Germinal center (tissue), 1 donor: ENCODE measurements around the gene ATXN2L.
A peak's percentile ranks its signal among the peaks of the same experiment; 100 is the strongest.
"Not testable (repeated sequence)": the region's sequence is repeated elsewhere in the genome, so short reads cannot be mapped to it uniquely, and the experiment has no call there.

Experiments
- DNase-seq: peaks from one replicate; pipeline ENCODE4 v3.0.0; 2012; ENCODE audit warnings: mixed read lengths, low spot score

The ATXN2L gene

DNA sequence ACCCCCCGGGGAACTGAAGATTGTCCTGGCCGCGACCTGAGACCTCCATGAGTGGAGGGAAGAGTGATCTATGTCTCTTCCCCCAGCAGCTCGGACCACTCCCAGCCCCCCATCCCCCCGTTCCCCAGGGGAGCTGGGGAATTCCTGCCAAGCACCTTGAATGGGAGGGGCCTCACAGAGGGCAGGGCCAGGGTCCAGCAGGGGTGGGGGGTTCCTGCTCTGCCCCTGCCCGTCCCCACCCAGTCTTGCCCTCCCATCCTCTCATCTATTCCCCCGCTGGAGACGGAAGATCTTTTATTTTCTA is 13.9 kb downstream of the ATXN2L start:
- no peak for DNase-seq

GRCh38 chr16:28837672-28838557 is 15.1 kb downstream of the ATXN2L start:
- DNase-seq, result no peak

DNA sequence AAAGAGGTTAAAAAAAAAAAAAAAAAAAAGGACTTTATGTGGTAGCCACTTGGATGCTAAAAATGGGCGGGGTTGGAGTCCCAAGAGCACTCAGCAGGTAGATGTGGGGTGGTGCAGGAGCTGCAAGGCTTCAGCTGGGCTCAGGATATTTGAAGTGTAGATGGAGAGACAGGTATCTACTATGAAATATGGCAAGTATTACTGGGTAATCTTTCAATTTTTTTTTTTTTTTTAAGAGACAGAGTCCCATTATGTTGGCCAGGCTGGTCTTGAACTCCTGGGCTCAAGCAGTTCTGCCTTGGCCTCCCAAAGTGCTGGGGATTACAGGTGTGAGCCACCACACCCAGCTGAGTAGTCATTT is 15.7 kb downstream of the ATXN2L start:
- DNase-seq, result no peak

DNA sequence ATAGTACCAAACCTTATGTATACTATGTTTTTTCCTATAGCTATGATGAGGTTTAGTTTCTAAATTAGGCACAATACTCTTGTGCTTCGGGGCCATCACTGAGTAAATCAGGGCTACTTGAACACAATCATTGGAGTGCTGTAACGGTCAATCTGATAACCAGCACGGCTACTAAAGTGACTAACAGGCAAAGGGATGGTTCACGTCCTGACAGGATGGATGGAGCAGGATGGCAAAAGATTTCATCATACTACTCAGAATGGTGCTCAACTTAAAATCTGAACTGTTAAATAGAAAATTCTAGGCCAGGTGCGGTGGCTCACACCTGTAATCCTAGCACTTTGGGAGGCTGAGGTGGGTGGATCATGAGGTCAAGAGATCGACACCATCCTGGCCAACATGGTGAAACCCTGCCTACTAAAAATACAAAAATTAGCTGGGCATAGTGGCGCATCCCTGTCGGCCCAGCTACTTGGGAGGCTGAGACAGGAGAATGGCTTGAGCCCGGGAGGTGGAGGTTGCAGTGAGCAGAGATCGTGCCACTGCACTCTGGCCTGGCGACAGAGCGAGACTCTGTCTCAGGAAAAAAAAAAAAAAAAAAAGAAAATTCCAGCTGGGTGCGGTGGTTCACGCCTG is 16.3 kb downstream of the ATXN2L start:
- no peak for DNase-seq

DNA sequence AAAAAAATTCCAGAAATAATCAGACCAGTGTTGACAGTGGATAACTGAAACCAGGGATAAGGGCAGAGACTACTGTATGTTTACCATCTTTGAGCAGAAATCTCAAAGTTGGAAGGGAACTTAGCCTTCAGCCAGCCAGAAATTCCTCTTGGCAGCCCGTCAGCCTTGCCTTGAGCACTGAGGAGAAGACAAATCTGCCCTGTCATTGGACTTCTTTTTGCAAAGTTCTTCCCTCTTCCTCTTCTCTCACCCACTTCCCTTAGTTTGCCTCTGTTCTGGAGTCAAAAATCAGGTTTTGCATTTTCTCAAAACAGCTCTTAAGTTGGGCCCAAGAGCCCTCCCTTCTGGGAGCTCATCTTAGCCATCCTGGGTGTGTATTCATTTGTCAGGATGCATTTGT is 17.1 kb downstream of the ATXN2L start:
- DNase-seq, result no peak

GRCh38 chr16:28842696-28843095 is 19.9 kb downstream of the ATXN2L start:
- DNase-seq, result no peak

GRCh38 chr16:28843766-28844165 is 21.0 kb downstream of the ATXN2L start:
- DNase-seq, result no peak

DNA sequence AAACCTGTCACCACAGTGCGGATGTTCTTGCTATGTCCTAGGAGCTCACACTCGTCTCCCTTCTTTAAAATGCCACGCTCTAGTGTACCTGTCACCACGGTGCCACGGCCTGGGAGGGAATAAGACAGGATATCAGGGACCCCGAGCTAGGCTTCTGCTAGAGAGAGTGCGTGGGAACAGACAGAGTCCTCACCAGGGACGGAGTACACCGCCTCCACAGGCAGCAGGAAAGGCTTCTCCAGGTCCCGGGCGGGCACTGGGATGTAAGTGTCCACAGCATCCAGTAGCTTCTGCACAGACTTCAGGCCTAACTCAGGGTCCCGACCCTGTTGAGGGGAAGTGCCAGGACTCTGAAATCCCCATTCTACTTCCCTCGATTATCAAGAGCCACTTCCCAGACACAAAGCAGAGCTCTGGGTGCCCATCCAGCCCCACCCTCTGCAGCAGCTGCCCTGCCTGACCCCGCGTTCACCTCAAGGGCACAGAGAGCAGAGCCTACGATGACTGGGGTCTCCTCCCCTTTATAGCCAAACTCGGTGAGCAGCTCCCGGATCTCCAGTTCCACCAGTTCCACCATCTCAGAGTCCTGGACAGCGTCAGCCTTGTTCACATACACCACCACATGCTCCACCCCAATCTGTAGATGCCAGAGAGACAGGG is 21.6 kb downstream of the ATXN2L start:
- DNase-seq, result no peak

DNA sequence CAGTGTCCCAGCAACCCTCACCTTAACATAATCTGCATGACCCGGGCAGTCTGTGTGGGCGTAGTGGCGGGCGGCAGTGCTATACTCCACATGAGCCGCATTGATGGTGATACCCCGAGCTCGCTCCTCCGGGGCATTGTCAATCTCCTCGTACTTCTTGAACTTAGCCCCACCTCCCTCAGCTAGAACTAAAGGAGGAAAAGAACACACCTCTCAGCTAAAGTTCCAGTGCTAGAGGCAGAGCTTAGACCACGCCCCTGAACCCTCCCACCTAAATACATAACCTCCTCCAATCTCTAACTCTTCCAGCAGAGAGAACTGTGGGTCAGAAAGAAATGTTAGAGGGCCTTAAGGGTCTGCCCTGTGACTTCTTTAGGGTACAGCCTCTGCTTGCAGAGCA is 22.5 kb downstream of the ATXN2L start:
- DNase-seq, result peak; percentile 53

DNA sequence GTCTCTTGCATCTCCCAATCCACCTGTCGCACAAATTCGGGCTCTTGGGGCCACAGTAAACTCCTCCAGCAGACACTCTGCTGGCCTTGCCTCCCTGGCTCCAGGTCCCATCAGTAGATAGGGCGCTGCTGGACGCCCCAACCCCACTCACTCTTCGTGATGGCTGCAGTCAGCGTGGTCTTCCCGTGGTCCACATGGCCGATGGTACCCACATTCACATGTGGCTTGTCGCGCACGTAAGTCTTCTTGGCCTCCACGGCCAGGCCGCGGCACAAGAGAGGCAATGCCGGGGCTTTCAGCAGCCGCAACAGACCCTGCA is 22.9 kb downstream of the ATXN2L start:
- DNase-seq, result no peak

GRCh38 chr16:28846080-28846932 is 23.5 kb downstream of the ATXN2L start, which contains the start of gene TUFM:
Gene TUFM (minus strand): TSS chr16:28846348. CDS start chr16:28846269, 79 bp downstream.
- peak; percentile 97 for DNase-seq

DNA sequence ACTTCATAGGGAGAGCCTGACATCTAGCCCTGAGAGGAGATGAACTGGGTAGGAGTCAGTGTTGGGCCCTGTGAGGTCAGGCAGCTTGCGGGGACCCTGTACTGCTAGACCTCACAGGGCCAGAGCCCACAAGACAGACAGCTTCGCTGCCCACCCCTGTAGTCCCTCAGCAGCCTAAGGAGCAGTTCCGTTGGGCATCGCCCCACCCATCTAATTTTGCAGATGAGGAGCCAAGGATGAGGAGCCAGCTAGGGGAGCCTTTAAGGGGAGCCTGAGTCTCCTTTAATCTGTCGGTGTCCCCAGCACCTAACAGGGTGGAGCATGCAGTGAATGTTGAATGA is 24.1 kb downstream of the ATXN2L start:
- DNase-seq, result no peak

DNA sequence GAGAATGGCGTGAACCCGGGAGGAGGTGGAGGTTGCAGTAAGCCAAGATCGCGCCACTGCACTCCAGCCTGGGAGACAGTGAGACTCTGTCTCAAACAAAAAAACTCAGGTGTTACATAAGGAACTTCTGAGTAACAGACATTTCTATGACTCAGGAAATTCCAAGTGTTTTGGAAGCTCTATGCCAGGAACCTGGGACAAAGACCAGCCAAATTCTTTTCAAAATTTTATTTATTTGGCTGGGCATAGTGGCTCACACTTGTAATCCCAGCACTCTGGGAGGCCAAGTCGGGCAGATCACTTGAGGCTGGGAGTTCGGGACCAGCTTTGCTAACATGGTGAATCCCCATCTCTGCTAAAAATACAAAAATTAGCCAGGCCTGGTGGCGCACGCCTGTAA is 35.6 kb downstream of the ATXN2L start:
- no peak for DNase-seq

DNA sequence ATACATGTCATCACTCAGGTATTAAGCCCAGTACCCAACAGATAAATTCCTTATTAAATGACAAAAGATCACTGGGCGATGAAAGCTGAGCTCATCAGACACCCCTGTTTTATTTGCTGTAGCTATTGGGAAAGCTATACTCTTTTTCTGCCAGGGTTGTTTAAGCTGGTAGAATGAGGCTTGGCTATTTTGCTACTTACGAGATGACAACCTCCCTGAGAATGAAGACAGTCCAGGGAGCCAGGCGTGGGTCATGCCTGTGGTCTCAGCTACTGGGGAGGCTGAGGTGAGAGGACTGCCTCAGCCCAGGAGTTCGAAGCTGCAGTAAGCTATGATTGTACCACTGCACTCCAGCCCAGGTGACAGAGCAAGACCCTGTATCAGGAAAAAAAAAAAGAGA is 36.5 kb downstream of the ATXN2L start:
- no peak for DNase-seq

GRCh38 chr16:28863929-28864793 is 41.4 kb downstream of the ATXN2L start:
- DNase-seq, result no peak

- DNase-seq, result no peak
Observed at GRCh38 chr16:28865001-28865688, 42.3 kb downstream of the ATXN2L start.

- no peak for DNase-seq
Observed at GRCh38 chr16:28865722-28866453, 43.1 kb downstream of the ATXN2L start.

DNA sequence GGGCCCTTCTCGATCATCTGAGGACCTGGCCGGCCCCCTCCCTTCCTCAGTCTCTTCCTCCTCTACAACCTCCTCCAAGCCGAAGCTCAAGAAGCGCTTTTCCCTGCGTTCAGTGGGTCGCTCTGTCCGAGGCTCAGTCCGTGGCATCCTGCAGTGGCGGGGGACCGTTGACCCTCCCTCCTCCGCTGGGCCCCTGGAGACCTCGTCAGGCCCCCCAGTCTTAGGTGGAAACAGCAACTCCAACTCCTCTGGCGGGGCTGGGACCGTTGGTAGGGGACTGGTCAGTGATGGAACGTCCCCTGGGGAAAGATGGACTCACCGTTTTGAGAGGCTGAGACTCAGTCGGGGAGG is 43.6 kb downstream of the ATXN2L start:
- no peak for DNase-seq

- no peak for DNase-seq
Observed at GRCh38 chr16:28867241-28867640, 44.4 kb downstream of the ATXN2L start.

DNA sequence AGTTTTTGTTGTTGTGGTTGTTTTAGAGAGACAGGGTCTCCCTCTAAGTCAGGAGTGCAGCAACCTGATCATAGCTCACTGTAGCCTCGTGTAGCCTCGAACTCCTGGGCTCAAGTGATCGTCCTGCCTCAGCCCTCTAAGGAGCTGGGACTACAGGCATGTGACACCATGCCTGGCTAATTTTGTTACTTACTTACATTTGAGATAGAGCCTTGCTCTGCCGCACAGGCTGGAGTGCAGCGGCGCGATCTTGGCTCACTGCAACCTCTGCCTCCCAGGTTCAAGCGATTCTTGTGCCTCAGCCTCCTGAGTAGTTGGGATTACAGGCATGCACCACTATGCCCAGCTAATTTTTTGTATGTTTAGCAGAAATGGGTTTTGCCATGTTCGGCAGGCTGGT is 44.8 kb downstream of the ATXN2L start:
- DNase-seq, result not testable (repeated sequence)
